ENCODE measurements around the gene CACNA1C.

The CACNA1C gene

GRCh38 chr12:2384029-2384386 lies 331.2 kb downstream of the CACNA1C start:
- H3K9ac ChIP-seq (ENCODE audit: low read depth, low read length), result no peak overlapping the region
- H3K4me2 ChIP-seq (ENCODE audit: insufficient read depth, low read length), result no peak overlapping the region
- H3K27ac ChIP-seq (ENCODE audit: low read length), result no peak overlapping the region
- H2AFZ ChIP-seq (ENCODE audit: low read depth, low read length), result no peak overlapping the region
- H3K27me3 ChIP-seq (ENCODE audit: insufficient read depth, low read length, poor library complexity), result peaks cover 12% of the 10 kb centered on the region
- no peaks in the 10 kb centered on the region; the same call in 1 of the 2 replicates for H4K20me1 ChIP-seq (ENCODE audit: insufficient read depth, low read length)
- H3K79me2 ChIP-seq (ENCODE audit: insufficient read depth, low read length), result no peaks in the 10 kb centered on the region
- TF ChIP-seq EZH2 (IDR thresholded peaks at IDR 0.05; ENCODE audit: borderline replicate concordance, low read depth, low read length, severe bottlenecking) (no peak), CTCF (IDR thresholded peaks at IDR 0.05; ENCODE audit: borderline replicate concordance, extremely low read depth, low read length, poor library complexity, severe bottlenecking) (no peak)
- H3K4me3 ChIP-seq (ENCODE audit: low read depth in 1 of 2, low read length in 2 of 2), result no peak overlapping the region
- DNase-seq (no peak), ATAC-seq (ENCODE audit: insufficient read depth, low read depth) (no peak)
- no peaks in the 10 kb centered on the region for H3K4me1 ChIP-seq (ENCODE audit: insufficient read depth, low read length)
- no peaks in the 10 kb centered on the region for H3K9me3 ChIP-seq (ENCODE audit: insufficient read depth, low read length, severe bottlenecking)
- no peaks in the 10 kb centered on the region for H3K36me3 ChIP-seq (ENCODE audit: insufficient read depth, low read length)

- Histone ChIP-seq H3K4me2 (ENCODE audit: insufficient read depth, low read length) (no peak overlapping the region), H3K9ac (ENCODE audit: low read depth, low read length) (no peak overlapping the region), H3K27me3 (ENCODE audit: insufficient read depth, low read length, poor library complexity) (peaks cover 9% of the 10 kb centered on the region), H3K9me3 (ENCODE audit: insufficient read depth, low read length, severe bottlenecking) (no peaks in the 10 kb centered on the region), H3K79me2 (ENCODE audit: insufficient read depth, low read length) (no peaks in the 10 kb centered on the region), H3K4me3 (ENCODE audit: low read depth in 1 of 2, low read length in 2 of 2) (no peak overlapping the region), H3K4me1 (ENCODE audit: insufficient read depth, low read length) (no peaks in the 10 kb centered on the region), H4K20me1 (ENCODE audit: insufficient read depth, low read length) (no peaks in the 10 kb centered on the region; the same call in 1 of the 2 replicates), H3K36me3 (ENCODE audit: insufficient read depth, low read length) (no peaks in the 10 kb centered on the region), H3K27ac (ENCODE audit: low read length) (no peak overlapping the region), H2AFZ (ENCODE audit: low read depth, low read length) (no peak overlapping the region)
- TF ChIP-seq EZH2 (IDR thresholded peaks at IDR 0.05; ENCODE audit: borderline replicate concordance, low read depth, low read length, severe bottlenecking), result no peak
- no peak for TF ChIP-seq CTCF (IDR thresholded peaks at IDR 0.05; ENCODE audit: borderline replicate concordance, extremely low read depth, low read length, poor library complexity, severe bottlenecking)
- no peak for ATAC-seq (ENCODE audit: insufficient read depth, low read depth)
- no peak for DNase-seq
Measured at GRCh38 chr12:2384533-2385351, 332.0 kb downstream of the CACNA1C start.

GRCh38 chr12:2385529-2385928 lies 332.7 kb downstream of the CACNA1C start:
- Histone ChIP-seq H3K4me1 (ENCODE audit: insufficient read depth, low read length) (no peaks in the 10 kb centered on the region), H4K20me1 (ENCODE audit: insufficient read depth, low read length) (no peaks in the 10 kb centered on the region; the same call in 1 of the 2 replicates), H3K4me2 (ENCODE audit: insufficient read depth, low read length) (no peak overlapping the region), H3K79me2 (ENCODE audit: insufficient read depth, low read length) (no peaks in the 10 kb centered on the region), H2AFZ (ENCODE audit: low read depth, low read length) (no peak overlapping the region), H3K9me3 (ENCODE audit: insufficient read depth, low read length, severe bottlenecking) (no peaks in the 10 kb centered on the region), H3K36me3 (ENCODE audit: insufficient read depth, low read length) (no peaks in the 10 kb centered on the region), H3K27ac (ENCODE audit: low read length) (no peak overlapping the region), H3K4me3 (ENCODE audit: low read depth in 1 of 2, low read length in 2 of 2) (no peak overlapping the region), H3K9ac (ENCODE audit: low read depth, low read length) (no peak overlapping the region), H3K27me3 (ENCODE audit: insufficient read depth, low read length, poor library complexity) (peaks cover 9% of the 10 kb centered on the region)
- ATAC-seq (ENCODE audit: insufficient read depth, low read depth), result no peak
- DNase-seq, result no peak
- TF ChIP-seq CTCF (IDR thresholded peaks at IDR 0.05; ENCODE audit: borderline replicate concordance, extremely low read depth, low read length, poor library complexity, severe bottlenecking) (no peak), EZH2 (IDR thresholded peaks at IDR 0.05; ENCODE audit: borderline replicate concordance, low read depth, low read length, severe bottlenecking) (no peak)

Measured in DND-41 (cell line).